ENCODE measurements around the gene SEPHS1. TPM values are rescaled to one million over a fixed set of nuclear protein-coding genes. Genes with fewer than 3 reads are reported as not detected.
"Not testable (repeated sequence)": the region's sequence is repeated elsewhere in the genome, so short reads cannot be mapped to it uniquely, and the experiment has no call there.

SEPHS1 gene
- total RNA-seq, 2 experiments from 2014 or later: 48.9 to 55.2 TPM

DNA sequence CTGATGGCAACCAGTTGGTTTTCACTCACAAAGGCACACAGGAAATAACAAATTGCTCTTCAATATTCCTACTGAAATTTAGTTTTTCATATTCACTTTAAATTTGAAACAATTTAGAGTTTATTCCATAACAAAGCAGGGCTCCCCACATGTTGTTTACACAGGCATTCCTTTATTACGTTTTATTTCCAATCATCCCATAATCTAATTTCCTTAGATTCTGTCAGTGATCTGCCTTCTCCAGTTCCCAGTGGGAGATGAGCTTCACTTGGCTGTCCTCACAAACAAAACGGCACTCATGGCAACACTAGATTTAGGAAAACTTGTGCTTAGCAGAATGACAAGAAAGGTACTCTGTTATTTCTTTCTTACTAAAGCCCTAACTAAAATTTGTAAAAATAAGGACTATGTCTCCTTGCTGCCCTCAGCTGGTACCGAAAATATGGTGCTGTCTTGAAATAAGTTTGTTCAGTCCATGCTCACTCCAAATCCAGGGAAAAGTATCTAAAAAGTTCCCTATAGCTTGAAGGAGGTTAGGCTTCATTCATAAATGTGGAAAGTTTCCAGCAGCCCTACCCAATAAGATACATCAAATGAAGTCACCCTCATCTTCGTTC lies 71.2 kb downstream of the SEPHS1 start:
- ATAC-seq (no peak), DNase-seq (no peak)
- no peaks in the 10 kb centered on the region for H3K9me3 Mint-ChIP-seq (ENCODE audit: low read depth)
- H3K27ac Mint-ChIP-seq: no peak overlapping the region
- no peak overlapping the region for H3K4me3 Mint-ChIP-seq
- H3K4me1 Mint-ChIP-seq: peaks cover under 1% of the 10 kb centered on the region
- H3K36me3 Mint-ChIP-seq: peaks cover 1% of the 10 kb centered on the region
- H3K27me3 Mint-ChIP-seq: no peaks in the 10 kb centered on the region
- CTCF ChIA-PET: interaction anchor here (0.5 to 1.2 kb wide), 3 partner anchors 8 to 34 kb away, joined by 3 read pairs; no protein-coding TSS in a partner anchor

DNA sequence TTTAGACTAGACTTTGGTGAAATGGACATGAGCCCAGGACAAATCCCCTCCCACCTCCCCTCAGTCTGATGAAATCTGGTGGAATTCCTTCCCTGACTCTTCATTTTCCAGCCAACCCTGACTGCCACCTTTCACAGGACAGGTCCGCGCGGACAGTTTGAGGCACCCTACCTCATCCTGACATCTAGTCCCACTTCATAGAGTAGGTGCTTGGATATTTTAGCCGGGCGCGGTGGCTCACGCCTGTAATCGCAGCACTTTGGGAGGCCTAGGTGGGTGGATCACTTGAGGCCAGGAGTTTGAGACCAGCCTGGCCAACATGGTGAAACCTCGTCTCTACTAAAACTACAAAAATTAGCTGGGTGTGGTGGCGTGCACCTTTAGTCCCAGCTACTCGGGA lies 71.9 kb downstream of the SEPHS1 start:
- H3K4me3 Mint-ChIP-seq; ATAC-seq; H3K36me3 Mint-ChIP-seq; H3K9me3 Mint-ChIP-seq (ENCODE audit: low read depth); H3K27ac Mint-ChIP-seq; H3K4me1 Mint-ChIP-seq; CTCF ChIA-PET; DNase-seq; H3K27me3 Mint-ChIP-seq: not testable (repeated sequence)

DNA sequence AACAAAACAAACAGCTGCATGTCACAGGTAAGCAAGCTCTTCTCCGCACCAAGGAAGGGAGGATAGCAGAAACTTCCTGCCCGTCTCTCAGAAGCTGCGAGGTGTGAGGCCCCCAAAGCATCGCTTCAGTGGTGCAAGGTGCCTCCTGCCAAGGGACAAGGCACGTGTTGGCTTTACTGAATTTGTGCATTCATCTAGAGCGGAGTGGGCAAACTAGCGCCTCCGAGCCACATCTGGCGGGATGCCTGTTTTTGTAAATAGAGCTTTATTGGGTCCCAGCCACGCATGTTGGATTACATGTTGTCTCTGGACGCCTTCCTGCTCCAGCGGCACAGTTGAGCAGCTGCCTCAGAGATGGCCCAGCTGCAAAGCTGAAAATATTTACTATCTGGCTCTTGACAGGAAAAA lies 75.9 kb downstream of the SEPHS1 start:
- no peak for DNase-seq
- Mint-ChIP-seq H3K36me3 (peaks cover 1% of the 10 kb centered on the region), H3K27me3 (no peaks in the 10 kb centered on the region), H3K4me3 (no peak overlapping the region), H3K27ac (no peak overlapping the region), H3K9me3 (ENCODE audit: low read depth) (no peaks in the 10 kb centered on the region), H3K4me1 (peaks cover 6% of the 10 kb centered on the region)
- CTCF ChIA-PET: interaction anchor here (1.2 to 1.9 kb wide), 2 partner anchors 28 to 30 kb away, joined by 5 to 8 read pairs; partner anchors contain the start of gene PHYH
- no peak for ATAC-seq

DNA sequence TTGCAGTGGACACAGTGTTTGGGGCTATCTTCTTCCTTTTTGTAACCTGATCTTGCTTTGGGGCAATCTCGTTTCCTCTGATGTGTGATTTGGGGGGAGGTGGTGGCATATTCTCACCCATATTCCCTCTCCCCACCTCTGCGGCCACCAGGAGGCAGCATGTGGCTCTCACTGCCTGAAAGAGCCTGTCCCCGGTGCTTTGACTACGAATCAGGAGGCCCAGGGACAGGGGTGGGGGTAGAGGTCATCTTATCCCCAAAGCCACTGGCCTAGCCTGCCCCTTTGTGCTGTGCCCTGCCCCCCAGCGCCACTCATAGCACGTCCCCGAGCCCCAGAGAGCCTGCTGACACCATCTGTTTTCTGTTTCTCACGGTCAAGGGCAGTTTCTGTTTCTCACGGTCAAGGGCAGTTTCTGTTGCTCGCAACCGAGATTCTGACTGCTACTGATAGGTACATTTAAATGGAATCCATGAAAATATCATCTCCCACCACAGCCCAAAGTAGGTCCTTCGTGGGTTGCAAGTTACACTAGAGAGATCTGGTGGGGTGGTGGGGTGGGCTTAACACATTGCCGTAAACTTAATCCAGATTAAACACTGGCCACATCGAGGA lies 76.4 kb downstream of the SEPHS1 start:
- no peaks in the 10 kb centered on the region for H3K9me3 Mint-ChIP-seq (ENCODE audit: low read depth)
- ATAC-seq (peak; percentile 68), DNase-seq (peak; percentile 72)
- no peaks in the 10 kb centered on the region for H3K27me3 Mint-ChIP-seq
- H3K27ac Mint-ChIP-seq: no peak overlapping the region
- no peaks in the 10 kb centered on the region for H3K36me3 Mint-ChIP-seq
- H3K4me3 Mint-ChIP-seq: no peak overlapping the region
- CTCF ChIA-PET: interaction anchor here (1.2 to 1.9 kb wide), 2 partner anchors 28 to 31 kb away, joined by 5 to 8 read pairs; partner anchors contain the start of gene PHYH
- H3K4me1 Mint-ChIP-seq: peaks cover 6% of the 10 kb centered on the region

DNA sequence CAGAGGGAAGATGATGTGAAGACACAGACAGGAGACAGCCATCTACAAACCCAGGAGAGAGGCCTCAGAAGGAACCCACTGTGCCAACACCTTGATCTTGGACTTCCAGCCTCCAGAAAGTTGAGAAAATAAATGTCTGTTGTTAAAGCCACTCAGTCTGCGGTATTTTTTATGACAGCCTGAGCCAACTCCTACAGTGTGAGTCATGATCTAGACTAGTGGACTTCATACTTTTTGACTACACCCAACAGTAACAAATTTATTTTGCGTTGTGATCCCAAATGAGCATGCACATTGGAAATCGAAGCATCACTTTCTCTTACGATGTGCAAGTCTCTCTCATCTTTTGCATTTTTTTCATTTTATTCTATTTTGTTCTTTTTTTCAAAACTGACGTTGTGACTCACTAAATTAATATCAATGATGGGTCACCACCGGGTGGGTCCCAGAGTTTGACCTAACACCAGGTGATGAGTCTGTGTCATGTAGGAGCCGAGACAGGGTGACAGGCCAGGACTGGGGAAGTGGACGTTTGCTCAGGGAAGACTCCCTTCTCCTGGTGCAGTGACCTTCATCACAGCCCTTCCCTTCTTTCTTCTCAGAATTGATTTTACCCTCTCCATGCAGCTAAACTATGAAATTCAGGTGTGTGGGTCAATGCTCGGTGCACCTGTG lies 77.1 kb downstream of the SEPHS1 start:
- CTCF ChIA-PET: interaction anchor here (1.9 kb wide), 1 partner anchor 32 kb away, joined by 8 read pairs; no protein-coding TSS in a partner anchor
- H3K27me3 Mint-ChIP-seq: peaks cover 2% of the 10 kb centered on the region
- DNase-seq (no peak), ATAC-seq (no peak)
- no peaks in the 10 kb centered on the region for H3K9me3 Mint-ChIP-seq (ENCODE audit: low read depth)
- peaks cover 6% of the 10 kb centered on the region for H3K4me1 Mint-ChIP-seq
- no peak overlapping the region for H3K4me3 Mint-ChIP-seq
- no peaks in the 10 kb centered on the region for H3K36me3 Mint-ChIP-seq
- H3K27ac Mint-ChIP-seq: no peak overlapping the region

DNA sequence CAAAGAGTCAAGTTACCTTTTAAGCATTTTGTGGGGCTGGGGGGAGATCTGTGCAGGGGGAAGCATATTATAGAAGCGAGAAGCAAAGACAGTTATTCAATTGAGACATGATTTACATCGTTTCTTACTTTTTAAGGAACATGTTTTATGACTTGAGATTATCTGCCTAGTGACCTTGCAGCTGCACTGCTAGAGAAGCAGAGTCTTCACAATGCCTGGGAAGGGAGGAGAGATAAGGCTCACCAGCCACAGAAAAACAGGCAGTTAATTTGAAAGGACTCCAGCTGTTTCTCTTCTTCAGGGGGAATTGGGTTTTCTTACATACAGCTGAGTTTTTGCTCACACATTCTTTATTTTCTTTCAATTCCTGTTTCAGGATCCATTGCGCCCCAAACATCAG lies 79.3 kb downstream of the SEPHS1 start:
- CTCF ChIA-PET: no interaction called here

DNA sequence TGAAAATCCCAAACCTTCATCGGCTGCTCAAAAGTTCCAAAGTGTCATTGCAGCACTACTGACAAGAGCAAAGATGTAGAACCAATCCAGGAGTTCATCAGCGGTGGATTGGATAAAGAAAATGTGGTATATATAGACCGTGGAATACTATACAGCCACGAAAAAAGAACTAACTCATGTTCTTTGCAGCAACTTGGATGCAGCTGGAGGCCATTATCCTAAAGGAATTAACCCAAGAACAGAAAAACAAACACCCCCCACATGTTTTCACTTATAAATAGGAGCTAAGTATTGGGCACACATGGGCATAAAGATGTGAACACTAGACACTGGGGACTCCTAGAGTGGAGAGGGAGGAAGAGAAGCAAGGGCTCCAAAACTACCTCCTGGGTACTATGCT lies 79.8 kb downstream of the SEPHS1 start:
- peaks cover 10% of the 10 kb centered on the region for H3K27me3 Mint-ChIP-seq
- no peaks in the 10 kb centered on the region for H3K36me3 Mint-ChIP-seq
- no peak overlapping the region for H3K4me3 Mint-ChIP-seq
- no peaks in the 10 kb centered on the region for H3K9me3 Mint-ChIP-seq (ENCODE audit: low read depth)
- CTCF ChIA-PET: no interaction called here
- H3K27ac Mint-ChIP-seq: no peak overlapping the region
- peaks cover 10% of the 10 kb centered on the region for H3K4me1 Mint-ChIP-seq
- no peak for ATAC-seq
- DNase-seq: no peak

More for the DNA sequence above, 79.3 kb downstream of the SEPHS1 start:
- DNase-seq (no peak), ATAC-seq (no peak)
- Mint-ChIP-seq H3K4me1 (peaks cover 10% of the 10 kb centered on the region), H3K4me3 (no peak overlapping the region), H3K27me3 (peaks cover 4% of the 10 kb centered on the region), H3K36me3 (no peaks in the 10 kb centered on the region), H3K9me3 (ENCODE audit: low read depth) (no peaks in the 10 kb centered on the region), H3K27ac (no peak overlapping the region)

Other genes with a start within 250 kb of the SEPHS1 start
- 100 to 1,000 TPM; 111 to 112 TPM for gene OPTN, start 248.1 kb downstream of the SEPHS1 start, total RNA-seq
- 10 to 100 TPM; 75.1 to 78.2 TPM for gene MCM10, start 186.7 kb downstream of the SEPHS1 start, total RNA-seq
- gene UCMA, start 113.9 kb downstream of the SEPHS1 start, total RNA-seq: not detected
- 10 to 100 TPM; 13.6 to 14.4 TPM for gene PHYH, start 48.2 kb downstream of the SEPHS1 start, total RNA-seq
- gene BEND7, start 180.7 kb upstream of the SEPHS1 start, total RNA-seq: not detected
- 10 to 100 TPM; 21.2 to 22.8 TPM for gene PRPF18, start 238.7 kb upstream of the SEPHS1 start, total RNA-seq